ENCODE measurements around the gene CPO.

The CPO gene

DNA sequence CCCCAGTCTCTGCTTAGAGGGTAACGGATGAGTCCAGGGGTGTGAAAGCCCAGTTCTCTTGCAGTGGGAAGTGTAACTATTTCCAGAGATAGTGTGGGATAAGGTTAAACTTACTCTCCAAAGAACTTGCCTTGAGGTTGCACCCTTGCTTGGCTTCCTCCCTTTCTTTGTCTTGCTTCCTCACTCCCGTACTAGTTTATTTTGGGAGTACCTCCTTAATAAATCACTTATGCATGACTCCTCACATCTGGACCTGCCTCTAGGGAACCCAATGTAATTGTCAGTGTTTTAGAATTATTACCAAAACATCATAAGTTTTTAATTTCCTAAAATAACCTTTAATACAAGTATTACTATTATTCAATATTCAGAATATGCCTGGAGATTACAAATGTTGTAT lies 35.2 kb downstream of the CPO start:
- no peak for DNase-seq (ENCODE audit: low spot score)

DNA sequence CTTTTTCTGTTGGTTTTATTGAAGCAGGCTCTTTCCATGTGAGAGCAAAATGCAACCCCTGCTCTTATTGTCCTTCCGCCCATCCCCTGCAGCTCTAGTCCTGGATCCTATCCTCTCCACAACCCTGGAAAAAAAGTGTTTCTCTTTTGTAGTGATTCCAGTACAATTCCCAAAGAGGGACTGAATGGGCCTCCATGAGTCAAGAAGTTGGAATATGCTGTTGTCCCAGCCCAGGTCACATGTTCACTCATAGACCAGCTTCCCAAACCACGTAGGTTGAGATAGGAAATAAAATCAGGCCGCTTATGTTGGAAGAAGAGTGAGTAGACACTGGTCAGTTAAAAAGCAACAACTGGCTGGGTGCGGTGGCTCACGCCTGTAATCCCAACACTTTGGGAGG lies 39.4 kb downstream of the CPO start:
- DNase-seq (ENCODE audit: low spot score): no peak

DNA sequence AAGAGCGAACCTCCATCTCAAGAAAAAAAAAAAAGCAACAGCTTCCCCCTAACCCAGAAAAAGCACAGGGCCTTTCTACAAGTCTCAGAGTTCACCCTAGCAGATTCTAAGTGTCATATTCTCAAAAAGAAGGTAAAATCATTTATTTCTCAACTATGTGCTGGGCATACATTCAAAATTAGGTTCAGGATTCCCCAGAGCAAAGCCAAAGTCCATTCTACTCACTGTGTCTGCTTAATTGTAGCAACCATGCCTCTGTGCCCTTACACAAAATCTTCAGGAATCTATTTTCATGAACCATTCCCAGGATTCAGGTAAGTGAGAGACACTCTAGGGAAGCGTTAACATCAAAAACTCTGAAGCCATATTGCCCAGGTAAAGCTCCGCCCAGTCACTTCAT lies 40.0 kb downstream of the CPO start:
- DNase-seq (ENCODE audit: low spot score): no peak

DNA sequence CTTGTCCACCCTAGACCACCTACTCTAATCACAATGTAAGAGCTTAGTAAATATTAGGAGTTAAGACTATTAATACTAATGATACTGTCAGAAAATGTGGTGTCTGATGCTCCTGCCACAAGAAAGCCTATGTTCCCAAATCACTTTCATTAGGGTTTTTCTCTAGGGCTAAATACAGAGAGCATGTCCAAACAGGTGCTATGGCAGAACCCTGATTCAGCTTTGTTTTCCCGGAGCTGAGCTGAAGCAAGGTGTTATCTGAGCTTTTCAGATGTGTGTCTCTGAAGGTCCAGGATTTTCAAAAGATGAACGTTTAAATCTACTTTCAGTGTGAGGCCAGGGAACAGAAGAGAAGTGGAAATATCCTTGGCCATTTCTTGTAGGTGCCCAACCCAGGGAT lies 40.6 kb downstream of the CPO start:
- DNase-seq (ENCODE audit: low spot score): no peak

DNA sequence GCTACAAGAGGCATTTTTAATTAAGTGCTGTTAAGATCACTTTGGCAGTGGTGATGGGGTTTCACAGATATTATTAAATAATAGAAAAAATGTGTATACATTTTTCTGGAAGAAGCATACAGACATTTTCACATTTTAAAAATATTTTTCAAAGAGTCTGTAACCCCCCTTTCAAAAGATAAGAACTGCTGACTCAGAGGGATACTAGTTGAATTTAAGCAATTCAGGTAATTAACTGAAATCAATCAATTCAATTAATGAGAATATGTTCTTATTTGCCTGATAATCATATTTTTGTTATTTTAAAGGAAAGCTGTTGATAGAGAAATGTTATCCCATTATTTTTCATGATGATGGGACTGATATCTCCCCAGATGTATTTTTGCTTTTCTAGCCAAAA lies 41.1 kb downstream of the CPO start:
- DNase-seq (ENCODE audit: low spot score): no peak

DNA sequence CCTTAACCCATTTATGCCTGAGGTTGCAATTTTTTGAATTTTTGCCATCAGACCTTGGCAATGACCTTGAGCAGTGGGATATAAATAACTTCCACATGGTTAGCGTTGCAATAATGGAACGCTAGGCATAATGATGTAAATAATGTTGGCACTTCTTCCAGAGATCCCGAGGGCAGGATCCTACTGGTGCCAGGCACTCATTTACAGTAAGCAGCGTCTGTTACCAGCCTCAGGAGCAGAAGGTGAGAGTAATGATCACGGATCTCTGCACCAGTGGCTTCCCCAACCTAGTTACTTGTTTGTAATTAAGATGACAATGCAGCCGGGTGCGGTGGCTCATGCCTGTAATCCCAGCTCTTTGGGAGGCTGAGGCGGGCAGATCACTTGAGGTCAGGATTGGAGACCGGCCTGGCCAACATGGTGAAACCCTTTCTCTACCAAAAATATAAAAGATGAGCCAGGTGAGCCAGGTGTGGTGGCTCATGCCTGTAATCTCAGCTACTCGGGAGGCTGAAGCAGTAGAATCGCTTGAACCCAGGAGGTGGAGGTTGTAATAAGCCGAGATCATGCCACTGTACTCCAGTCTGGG lies 41.9 kb downstream of the CPO start:
- DNase-seq (ENCODE audit: low spot score): no peak

DNA sequence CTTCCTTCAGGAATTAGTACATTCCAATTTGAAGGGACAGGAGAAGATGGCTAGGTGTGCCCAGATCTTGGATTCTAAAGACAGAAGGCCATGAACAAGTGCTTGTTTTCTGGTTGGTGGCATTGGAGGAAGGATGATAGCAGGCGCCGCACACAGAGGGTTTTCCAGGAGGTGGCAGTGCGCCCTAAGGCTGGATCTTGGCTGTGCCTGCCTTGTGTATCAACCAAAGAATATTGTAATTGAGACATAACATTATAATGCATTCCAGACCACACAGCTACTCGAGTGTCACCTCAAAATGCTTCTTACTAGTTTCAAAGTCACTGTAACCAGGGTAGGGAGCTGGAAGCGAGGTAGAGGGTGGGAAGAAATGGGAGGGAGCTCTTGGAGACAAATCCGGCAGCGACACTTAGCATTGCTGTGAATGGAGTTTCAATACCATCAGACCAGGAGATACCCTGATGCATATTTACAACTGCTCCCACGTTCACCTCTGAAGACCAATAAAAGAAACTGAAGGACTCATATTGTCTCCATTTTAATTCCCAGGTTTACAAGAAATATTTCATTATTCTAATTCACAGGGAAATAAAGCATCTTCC lies 42.5 kb downstream of the CPO start:
- DNase-seq (ENCODE audit: low spot score): peak; percentile 87

DNA sequence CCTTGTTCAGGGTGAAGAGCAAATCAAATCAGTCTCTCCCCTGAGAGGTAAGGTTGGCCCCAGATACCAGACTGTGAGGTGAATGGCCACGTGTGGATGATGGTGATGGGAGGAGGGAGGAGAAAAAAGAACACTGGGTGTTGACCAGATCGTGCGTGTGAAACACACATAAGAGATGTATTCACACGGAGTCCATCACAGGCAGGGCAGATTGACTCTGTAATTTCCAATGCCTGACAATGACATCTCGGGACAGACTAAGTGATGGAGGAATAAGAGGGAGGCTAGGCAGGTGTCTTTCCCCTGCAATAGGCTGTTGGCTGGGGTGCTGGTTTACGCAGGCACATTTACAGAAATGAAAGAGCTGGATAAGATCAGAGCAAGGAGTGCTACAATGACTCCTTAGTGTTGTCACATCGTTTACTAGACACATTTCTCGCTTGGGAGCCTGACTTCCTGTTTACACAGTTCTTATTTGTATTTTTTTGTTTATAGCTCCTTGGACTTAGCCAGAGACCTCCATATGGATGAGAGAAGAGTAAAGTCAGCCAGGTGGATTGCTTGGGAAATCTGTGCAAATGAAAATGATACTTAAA lies 43.1 kb downstream of the CPO start:
- no peak for DNase-seq (ENCODE audit: low spot score)

DNA sequence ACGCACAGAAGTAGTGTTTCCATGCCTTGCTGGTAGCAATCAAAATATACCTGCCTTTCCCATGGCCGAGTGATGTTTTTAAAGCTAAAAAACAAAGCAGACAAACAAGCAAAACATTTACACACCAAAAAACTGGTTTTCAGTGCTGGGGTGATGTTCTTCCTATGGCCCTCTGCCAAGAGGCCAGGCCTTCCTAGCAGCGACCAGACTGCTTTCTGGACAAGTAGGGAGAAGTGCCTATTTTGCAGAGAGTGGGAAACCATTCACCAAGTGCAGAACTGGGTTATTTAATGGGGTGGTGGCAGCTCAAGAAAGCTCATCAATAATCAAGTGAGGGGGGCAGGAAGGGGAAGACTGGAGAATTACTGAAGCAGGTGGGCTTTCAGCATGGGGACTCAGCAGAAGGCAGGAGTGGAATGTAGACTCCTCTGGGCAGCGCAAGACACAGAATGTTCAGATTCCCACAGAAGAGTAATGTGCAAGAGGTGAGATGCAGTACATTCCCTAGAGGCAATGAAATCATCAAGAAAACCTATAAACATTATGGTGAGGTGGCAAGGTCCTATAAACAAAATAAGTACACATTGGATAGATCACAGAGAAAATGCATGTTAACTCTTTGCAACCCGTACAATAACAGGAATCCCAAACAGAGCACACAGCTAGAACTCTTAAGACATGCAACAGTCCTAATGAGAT lies 44.0 kb downstream of the CPO start:
- no peak for DNase-seq (ENCODE audit: low spot score)

DNA sequence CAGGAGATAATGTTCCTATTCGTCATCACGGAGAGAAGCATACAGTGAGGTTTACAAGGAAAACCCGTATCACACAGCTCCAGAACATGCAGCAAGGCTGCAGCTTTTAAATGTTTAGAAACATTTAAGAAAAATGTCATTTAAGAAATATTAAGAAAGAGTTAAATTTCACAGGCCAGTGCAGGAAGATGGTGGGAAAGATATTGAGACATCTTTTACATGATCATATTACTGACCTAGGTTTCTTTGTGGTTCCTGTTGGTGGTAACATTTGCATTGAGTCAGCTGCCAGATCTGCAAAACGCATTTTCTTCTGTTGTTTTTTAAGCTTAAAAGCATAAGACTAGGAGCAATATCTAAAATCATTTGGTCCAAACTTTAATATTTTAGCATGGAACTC lies 44.9 kb downstream of the CPO start:
- no peak for DNase-seq (ENCODE audit: low spot score)

DNA sequence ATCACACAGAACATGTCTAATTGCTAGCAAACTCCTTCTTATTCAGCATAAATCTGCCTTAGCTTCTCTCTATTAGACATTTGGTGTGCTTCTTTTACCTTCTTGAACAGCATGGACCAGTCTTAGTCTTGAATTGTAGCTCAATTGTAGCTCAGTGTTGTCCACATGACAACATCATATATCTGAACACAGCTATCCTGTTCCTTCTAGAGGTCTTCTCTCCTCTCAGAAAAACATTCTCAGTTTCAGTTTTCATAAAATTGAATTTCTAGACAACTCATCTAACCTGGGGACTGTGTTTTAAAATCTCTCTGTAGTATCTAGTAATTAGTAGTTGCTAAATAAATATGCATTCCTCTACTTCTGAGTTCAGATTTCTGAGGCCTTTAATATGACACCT lies 47.6 kb downstream of the CPO start:
- DNase-seq (ENCODE audit: low spot score): no peak

DNA sequence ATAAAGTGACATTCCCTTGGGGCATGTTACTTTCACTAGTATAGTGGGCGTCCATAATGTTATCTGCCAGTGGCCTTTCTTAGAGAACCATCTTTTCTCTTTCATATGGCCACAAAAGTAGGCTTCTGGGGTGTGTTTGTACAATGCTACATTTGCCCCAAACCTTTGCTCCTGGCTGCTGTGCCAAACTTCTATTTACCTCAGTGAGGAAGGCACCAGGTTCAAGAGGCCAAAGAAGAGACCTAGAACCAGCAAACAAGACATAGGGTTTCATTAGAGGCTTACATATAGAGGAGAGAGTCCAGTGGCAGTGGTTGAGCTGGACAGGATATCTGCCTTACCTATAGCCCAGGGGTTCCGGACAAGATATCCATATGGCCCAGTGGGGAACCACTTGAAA lies 48.5 kb downstream of the CPO start:
- DNase-seq (ENCODE audit: low spot score): no peak

DNA sequence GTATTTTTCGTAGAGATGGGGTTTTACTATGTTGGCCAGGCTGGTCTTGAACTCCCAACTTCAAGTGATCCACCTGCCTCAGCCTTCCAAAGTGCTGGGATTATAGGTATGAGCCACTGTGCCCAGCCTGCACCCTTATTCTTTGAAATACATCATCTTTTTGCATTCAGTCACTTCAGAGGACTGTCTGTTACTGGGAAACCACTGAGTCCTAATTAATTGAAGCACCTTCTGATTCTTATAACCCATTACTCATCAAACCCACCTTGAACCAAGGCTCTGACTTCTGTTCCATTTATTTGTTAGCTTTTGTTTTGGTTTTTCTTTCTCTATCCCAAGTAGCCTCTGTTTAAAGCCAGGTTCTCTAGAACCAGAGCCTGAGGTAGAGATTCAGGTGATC lies 49.6 kb downstream of the CPO start:
- no peak for DNase-seq (ENCODE audit: low spot score)

DNA sequence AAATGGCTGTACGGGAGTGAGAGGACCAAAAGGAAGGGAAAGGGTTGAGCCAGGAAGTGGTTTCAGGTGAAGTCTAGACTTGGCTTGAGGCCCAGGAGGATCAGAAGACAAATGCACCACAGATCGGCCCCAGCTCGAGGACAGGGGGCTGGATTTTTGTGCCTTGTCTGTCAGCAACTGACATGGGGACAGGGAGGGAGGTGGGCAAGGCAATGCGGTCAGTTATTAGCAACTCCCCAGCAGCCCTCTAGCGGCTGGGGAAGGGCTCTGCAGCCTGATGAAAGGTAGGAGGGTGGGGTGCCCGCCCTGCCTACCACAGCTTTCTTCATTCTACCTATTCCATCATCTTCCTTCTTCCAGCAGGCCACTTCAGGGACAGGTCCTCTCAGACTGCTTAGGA lies 50.0 kb downstream of the CPO start:
- DNase-seq (ENCODE audit: low spot score): peak; percentile 50

DNA sequence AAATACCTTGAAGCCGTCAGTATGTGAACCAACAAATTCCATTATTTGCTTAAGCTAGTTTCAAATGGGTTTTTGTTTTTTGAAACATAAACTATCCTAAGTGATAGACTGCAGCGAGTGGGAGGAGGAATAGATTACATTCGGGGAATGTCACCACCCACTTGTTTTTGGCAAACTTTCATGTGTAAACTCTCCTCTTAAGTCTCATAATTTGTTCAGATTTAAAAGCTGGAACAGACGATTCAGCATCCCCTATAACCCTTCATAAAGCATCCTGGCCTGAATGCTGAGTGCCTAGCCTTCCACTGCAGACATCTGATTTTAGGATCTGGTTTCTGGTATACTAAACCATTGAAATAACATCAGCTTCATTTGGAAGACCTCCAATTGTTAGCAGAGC lies 51.0 kb downstream of the CPO start:
- no peak for DNase-seq (ENCODE audit: low spot score)

DNA sequence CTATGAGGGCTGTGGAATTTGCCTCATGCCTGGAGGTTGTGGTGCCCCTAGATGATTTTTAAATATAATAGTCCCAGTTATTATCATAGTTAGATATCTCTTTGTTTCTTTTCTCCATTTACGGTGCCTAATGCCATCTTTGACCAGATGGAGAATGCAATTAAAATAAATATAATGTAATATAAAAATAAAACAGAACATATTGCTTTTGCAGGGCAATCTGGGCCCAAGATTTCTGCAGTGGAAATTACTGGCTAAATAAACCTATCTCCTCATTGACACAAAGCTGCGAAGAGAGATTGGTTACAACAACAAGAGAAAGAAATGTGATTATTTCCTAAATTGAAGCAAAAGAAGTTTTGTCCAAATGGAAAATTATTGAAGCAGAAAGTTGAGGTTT lies 51.8 kb downstream of the CPO start:
- DNase-seq (ENCODE audit: low spot score): no peak

DNA sequence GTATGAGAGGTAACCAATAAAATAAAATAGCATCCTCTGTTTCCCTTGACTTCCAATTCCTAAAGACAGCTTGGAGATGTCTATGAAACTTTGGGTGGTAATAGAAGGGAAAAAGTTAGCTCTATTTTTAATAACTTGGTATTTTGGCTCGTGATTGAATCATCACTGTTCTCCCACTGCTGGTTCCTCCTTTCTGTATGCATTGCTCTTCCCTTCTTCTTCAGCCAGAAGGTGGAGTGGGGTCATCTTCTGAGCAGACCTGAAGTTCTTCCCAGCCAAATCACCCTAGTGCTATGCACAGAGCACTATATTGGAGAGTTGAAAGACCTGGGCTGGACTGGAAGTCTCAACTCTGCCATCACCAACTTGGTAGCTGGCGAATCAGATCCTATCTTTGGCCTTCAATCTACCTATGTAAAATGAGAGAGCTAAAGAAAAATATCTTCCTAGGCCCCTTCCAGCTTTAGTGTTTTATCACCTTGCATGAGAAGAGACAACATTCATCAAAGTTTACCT lies 54.1 kb downstream of the CPO start:
- DNase-seq (ENCODE audit: low spot score): no peak

DNA sequence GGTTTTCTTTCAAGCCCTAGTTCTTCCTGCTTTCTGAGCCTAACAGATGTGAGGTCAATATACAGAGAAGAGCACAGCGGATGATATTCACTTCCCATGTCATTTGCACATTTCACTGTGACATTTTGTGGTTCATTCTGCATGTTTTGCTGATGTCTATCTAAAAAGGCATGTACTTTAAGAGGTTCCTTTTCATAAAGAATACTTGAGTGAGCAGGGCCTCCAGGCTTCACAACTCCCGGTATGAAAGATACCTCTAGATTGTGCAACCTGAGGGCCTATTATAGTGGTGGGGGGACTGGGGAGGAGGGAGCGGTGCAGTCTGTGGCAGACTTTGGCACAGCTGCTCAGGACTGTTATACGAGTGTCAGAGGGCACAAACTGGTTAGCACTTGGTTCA lies 54.6 kb downstream of the CPO start:
- DNase-seq (ENCODE audit: low spot score): no peak

DNA sequence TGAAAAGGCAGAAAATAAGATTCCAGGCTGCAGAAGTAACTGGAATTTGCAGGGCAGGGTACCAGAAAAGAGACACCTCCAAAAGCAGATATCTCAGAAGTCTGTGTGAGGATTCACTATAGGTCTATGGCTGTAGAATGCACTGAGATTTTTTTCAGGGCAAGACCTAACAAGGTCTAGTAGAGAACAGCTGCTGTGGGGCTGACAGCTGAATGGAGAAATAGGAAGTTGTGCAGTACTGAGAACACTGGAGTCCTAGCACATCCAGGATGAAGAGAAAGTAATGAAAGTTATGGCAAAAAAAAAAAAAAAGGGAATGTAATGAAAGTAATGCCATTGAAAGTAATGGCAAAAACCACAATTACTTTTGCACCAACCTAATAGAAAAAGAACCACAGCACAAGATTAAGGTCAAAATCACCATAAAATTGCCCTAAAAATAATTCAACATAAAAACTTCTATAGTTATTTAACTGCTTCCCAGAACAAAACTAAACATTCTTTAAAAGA lies 57.3 kb downstream of the CPO start:
- DNase-seq (ENCODE audit: low spot score): no peak

DNA sequence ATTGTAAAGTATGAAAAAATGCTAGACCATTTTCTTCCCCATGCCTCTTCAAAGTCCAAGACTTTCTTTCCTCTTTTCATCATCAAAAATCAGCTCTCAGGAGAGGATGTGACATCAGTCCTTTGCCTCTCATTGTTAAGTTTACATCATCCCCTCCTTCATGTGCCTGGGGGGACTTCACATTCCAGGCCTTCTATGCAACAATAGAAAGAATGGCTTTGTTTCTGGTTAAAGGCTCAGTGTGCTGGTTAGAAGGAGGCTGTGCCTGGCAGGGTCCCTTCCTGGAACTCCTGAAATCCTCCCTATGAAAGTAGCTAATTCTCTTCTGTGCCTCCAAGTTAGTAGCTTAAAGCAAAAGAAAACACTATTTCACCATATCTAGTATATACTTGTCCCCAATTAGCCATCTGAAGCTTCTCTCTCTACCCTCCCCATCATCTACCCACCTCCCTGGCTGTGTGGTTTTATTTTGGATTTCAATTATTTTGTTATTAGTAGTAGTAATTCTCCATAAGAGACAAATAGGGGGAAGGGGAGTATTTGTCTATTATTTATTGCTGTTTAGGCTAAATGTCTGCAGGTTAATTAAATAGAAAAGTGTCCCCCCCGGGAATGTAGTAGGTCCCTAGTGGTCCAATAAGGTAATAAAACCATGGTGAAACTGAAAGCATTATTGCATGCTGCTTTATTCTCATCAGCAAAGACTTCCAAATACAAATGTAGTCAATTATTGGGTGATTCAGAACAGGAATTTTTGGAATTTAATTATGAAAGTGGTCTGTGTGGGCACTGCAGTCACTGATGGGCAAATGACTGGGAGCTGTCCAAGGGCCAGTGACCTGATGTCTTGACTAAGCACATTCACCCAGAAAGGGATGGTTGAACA lies 69.0 kb downstream of the CPO start:
- peak; percentile 53 for DNase-seq (ENCODE audit: low spot score)

DNA sequence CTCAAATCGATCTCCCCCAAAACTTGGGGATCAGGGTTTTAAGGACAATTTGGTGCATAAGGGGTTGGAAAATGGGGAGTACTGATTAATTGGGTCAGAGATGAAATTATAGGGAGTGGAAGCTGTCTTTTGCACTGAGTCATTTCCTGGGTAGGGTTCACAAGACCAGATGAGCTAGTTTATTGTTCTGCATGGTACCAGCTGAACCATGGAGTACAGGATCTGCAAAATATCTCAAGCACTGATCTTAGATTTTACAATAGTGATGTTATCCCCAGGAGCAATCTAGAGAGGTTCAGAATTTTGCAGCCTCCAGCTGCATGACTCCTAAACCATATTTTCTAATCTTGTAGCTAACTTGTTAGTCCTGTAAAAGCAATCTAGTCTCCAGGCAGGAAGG lies 73.1 kb downstream of the CPO start:
- DNase-seq (ENCODE audit: low spot score): no peak

DNA sequence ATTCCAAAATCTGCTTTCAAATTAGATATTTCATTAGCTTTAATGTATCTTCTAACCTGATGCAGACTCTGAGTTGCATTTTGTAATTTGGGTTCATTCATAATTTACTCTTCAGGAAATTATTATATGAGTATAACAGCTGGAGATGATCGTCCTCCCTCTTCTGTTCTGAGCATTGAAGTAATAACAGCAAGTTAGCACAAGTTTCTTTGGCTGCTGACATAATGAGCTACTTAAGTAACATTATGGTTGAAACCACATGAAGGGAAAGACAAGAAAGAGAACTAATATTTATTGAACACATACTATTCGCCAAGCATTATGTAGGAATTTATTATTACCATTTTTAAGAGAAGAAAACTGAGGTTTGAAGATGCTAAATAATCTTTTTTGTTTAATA lies 75.1 kb downstream of the CPO start:
- no peak for DNase-seq (ENCODE audit: low spot score)

All from AG20443 (cell line).